ENCODE measurements around the gene ADK.

DNA sequence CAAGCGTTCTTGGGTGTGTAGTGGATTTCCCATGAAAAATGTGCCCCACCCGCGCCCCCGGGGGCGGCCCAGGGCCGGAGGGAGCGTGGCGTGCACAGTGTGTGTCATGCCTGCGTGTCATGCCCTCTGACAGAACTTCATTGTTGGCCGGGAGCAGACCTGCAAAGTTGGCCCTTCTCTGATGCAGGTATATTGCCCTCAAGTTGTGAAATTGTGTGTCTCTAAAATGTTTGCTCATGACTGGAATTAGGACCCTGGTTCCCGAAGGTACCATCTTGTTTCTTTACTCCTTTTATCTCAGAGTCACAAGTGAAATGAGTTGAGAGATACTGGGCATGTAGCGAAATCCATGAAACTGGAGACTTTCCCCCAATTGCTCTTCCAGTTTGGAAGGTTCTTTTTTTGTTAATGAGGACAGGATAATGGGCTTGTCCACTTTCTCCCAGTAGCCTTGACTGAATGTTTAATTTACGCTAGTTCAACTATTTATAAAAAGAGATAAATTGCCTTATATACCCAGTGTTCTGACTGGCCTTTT is 26.2 kb downstream of the ADK start:
- TF ChIP-seq HDAC6 (IDR thresholded peaks at IDR 0.05; ENCODE audit: low read depth, low read length) (no peak), JUND (CRISPR knock-in tag; IDR thresholded peaks at IDR 0.05) (no peak), CTCF (CRISPR knock-in tag; IDR thresholded peaks at IDR 0.05) (no peak), ATF3 (CRISPR knock-in tag; IDR thresholded peaks at IDR 0.05) (no peak), CEBPB (IDR thresholded peaks at IDR 0.05; ENCODE audit: borderline replicate concordance, low read depth, low read length) (peak; percentile 83), FOXC1 (CRISPR knock-in tag; IDR thresholded peaks at IDR 0.05; ENCODE audit: borderline replicate concordance) (no peak)
- TF ChIP-seq, protein P1, sequence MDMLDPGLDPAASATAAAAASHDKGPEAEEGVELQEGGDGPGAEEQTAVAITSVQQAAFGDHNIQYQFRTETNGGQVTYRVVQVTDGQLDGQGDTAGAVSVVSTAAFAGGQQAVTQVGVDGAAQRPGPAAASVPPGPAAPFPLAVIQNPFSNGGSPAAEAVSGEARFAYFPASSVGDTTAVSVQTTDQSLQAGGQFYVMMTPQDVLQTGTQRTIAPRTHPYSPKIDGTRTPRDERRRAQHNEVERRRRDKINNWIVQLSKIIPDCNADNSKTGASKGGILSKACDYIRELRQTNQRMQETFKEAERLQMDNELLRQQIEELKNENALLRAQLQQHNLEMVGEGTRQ (IDR thresholded peaks at IDR 0.05; ENCODE audit: low read depth, low read length) = no peak
- TF ChIP-seq, protein P1 (CRISPR knock-in tag; IDR thresholded peaks at IDR 0.05; ENCODE audit: borderline replicate concordance) = no peak
